Measurements from ENCODE around the gene TVP23A. TPM values are rescaled to one million over a fixed set of nuclear protein-coding genes. Genes with fewer than 3 reads are reported as not detected.
A peak's percentile ranks its signal among the peaks of the same experiment; 100 is the strongest.
"Not testable (repeated sequence)": the region's sequence is repeated elsewhere in the genome, so short reads cannot be mapped to it uniquely, and the experiment has no call there.

TVP23A gene
- total RNA-seq, 4 donors from 2014 or later, result not detected

GRCh38 chr16:10834130-10834529 is 15.5 kb upstream of the TVP23A start:
- intact Hi-C loops (cut with DNase I; ENCODE audit: low total_unique reads), result loop anchor here (10.0 kb wide), 1 partner anchor 81 kb away; no protein-coding TSS in a partner anchor
- in situ Hi-C loops (cut with MboI; ENCODE audit: low sequenced_read_pairs in 4 of 4), result no loop called here
- H3K4me3 ChIP-seq, result no peak overlapping the region
- no peaks in the 10 kb centered on the region for H3K36me3 ChIP-seq
- H3K4me1 ChIP-seq, result peaks cover 3% of the 10 kb centered on the region in 2 donors
- TF ChIP-seq CTCF (IDR thresholded peaks at IDR 0.05 in 4 of 5, conservative IDR thresholded peaks at IDR 0.05 in 1 of 5) (no peak), POLR2A (IDR thresholded peaks at IDR 0.05) (no peak)
- ATAC-seq (no peak), DNase-seq (no peak)
- no peak overlapping the region for H3K27ac ChIP-seq
- no peaks in the 10 kb centered on the region for H3K9me3 ChIP-seq
- H3K27me3 ChIP-seq, result no peaks in the 10 kb centered on the region

GRCh38 chr16:10833271-10833670 is 14.7 kb upstream of the TVP23A start:
- no peak overlapping the region for H3K27ac ChIP-seq
- no peak for DNase-seq
- intact Hi-C loops (cut with DNase I; ENCODE audit: low total_unique reads), result loop anchor here (10.0 kb wide), 1 partner anchor 82 kb away; no protein-coding TSS in a partner anchor
- H3K4me1 ChIP-seq, result peaks cover 6 to 11% of the 10 kb centered on the region in 2 donors
- no peak overlapping the region for H3K4me3 ChIP-seq
- no peaks in the 10 kb centered on the region for H3K36me3 ChIP-seq
- no peak for ATAC-seq
- H3K27me3 ChIP-seq, result no peaks in the 10 kb centered on the region
- H3K9me3 ChIP-seq, result no peaks in the 10 kb centered on the region
- in situ Hi-C loops (cut with MboI; ENCODE audit: low sequenced_read_pairs in 4 of 4), result no loop called here
- TF ChIP-seq POLR2A (IDR thresholded peaks at IDR 0.05) (no peak), CTCF (IDR thresholded peaks at IDR 0.05 in 4 of 5, conservative IDR thresholded peaks at IDR 0.05 in 1 of 5) (no peak)

GRCh38 chr16:10831894-10832886 is 13.6 kb upstream of the TVP23A start:
- Histone ChIP-seq H3K27me3 (no peaks in the 10 kb centered on the region), H3K27ac (no peak overlapping the region), H3K9me3 (no peaks in the 10 kb centered on the region), H3K4me1 (peaks cover 17 to 21% of the 10 kb centered on the region in 2 donors), H3K4me3 (no peak overlapping the region), H3K36me3 (no peaks in the 10 kb centered on the region)
- ATAC-seq (peak in 1 of 2 donors; percentile 12), DNase-seq (peak in 1 of 2 donors; percentile 18)
- intact Hi-C loops (cut with DNase I; ENCODE audit: low total_unique reads), result loop anchor here (10.0 kb wide), 1 partner anchor 83 kb away; no protein-coding TSS in a partner anchor
- TF ChIP-seq CTCF (IDR thresholded peaks at IDR 0.05 in 4 of 5, conservative IDR thresholded peaks at IDR 0.05 in 1 of 5), result no peak
- no peak for TF ChIP-seq POLR2A (IDR thresholded peaks at IDR 0.05)
- in situ Hi-C loops (cut with MboI; ENCODE audit: low sequenced_read_pairs in 4 of 4), result no loop called here

GRCh38 chr16:10830240-10830639 is 11.6 kb upstream of the TVP23A start:
- H3K4me1 ChIP-seq, result peaks cover 17 to 24% of the 10 kb centered on the region in 2 donors
- intact Hi-C loops (cut with DNase I; ENCODE audit: low total_unique reads), result loop anchor here (10.0 kb wide), 1 partner anchor 85 kb away; no protein-coding TSS in a partner anchor
- in situ Hi-C loops (cut with MboI; ENCODE audit: low sequenced_read_pairs in 4 of 4); H3K9me3 ChIP-seq; H3K4me3 ChIP-seq; ATAC-seq; H3K36me3 ChIP-seq; DNase-seq; H3K27me3 ChIP-seq: not testable (repeated sequence)
- H3K27ac ChIP-seq, result peak overlapping the region in 1 of 4 donors; percentile 81

- in situ Hi-C loops (cut with MboI; ENCODE audit: low sequenced_read_pairs in 4 of 4); ATAC-seq; H3K36me3 ChIP-seq; H3K27me3 ChIP-seq; DNase-seq; H3K9me3 ChIP-seq: not testable (repeated sequence)
- peaks cover 17 to 24% of the 10 kb centered on the region in 2 donors for H3K4me1 ChIP-seq
- peak overlapping the region in 1 of 4 donors; percentile 23 for H3K4me3 ChIP-seq
- intact Hi-C loops (cut with DNase I; ENCODE audit: low total_unique reads), result loop anchor here (5.0 to 10.0 kb wide), 2 partner anchors 85 to 87 kb away; partner anchors contain the start of gene NUBP1
- peak overlapping the region; percentile 72 to 82 (median 76) for H3K27ac ChIP-seq
Observed at GRCh38 chr16:10829390-10830098, 10.9 kb upstream of the TVP23A start.

Measured in gastrocnemius medialis (tissue), 4 donors.